ENCODE results near the gene CD68.

- TF ChIP-seq POLR2AphosphoS5 (IDR thresholded peaks at IDR 0.05; ENCODE audit: borderline replicate concordance, low read depth, low read length) (no peak), EZH2 (IDR thresholded peaks at IDR 0.05) (no peak), FOXP2 (optimal IDR thresholded peaks at IDR 0.05; ENCODE audit: control extremely low read depth, extremely low read length, insufficient read depth) (no peak)
Measured at GRCh38 chr17:7551396-7551795, 28.0 kb upstream of the CD68 start.

Data from SK-N-MC (cell line).